Neural progenitor cell (in vitro differentiated cells): ENCODE measurements around the gene UBE3A.

Source experiments
- CTCF ChIP-seq: fragments of 200-600 bp; sonication (generic); IDR thresholded peaks from 2 replicates; pipeline ENCODE4 v1.5.1; 2017; ENCODE audit warnings: antibody characterized with exemption, mild to moderate bottlenecking
- EZH2 ChIP-seq: fragments of 200-600 bp; sonication (generic); IDR thresholded peaks from 2 replicates; pipeline ENCODE4 v1.6.1; 2017; ENCODE audit warnings: antibody characterized with exemption, mild to moderate bottlenecking, moderate library complexity
- EZH2phosphoT487 ChIP-seq: fragments of 200-600 bp; sonication (generic); IDR thresholded peaks from 2 replicates; pipeline ENCODE4 v1.6.1; 2017; ENCODE audit warnings: antibody characterized with exemption

GRCh38 chr15:25486051-25486450 is 47.2 kb upstream of the UBE3A start:
- TF ChIP-seq CTCF: no peak
- TF ChIP-seq EZH2phosphoT487: no peak
- TF ChIP-seq EZH2: no peak
